A673 (cell line): Measurements from ENCODE around the gene ZKSCAN4. TPM values are rescaled to one million over a fixed set of nuclear protein-coding genes. Genes with fewer than 3 reads are reported as not detected.

Experiments
- BruUV-seq: library from RNA; stranded (reverse); fragments of 400-500 nt; replicated peaks from 2 replicates; lab custom pipeline; 2021; lab: Mats Ljungman, UMichigan
- CTCF ChIA-PET: fragments of 300-600 bp; sonication (Branson Sonifier 250); formaldehyde crosslinking; loops from one replicate; lab custom pipeline; 2022; ENCODE audit warnings: antibody characterized with exemption; lab: Charles Lee
- POLR2A ChIA-PET: fragments of 300-600 bp; sonication (Branson Sonifier 250); formaldehyde crosslinking; loops from one replicate; lab custom pipeline; 2022; ENCODE audit warnings: antibody characterized with exemption; ENCODE audit not compliant: low non-redundant PET; lab: Charles Lee
- DNase-seq: peaks from one replicate; pipeline ENCODE4 v3.0.0-alpha.2; 2015; ENCODE audit warnings: low spot score
- H3K27ac ChIP-seq: fragments of 200-600 bp; sonication (generic); 2 replicates; pipeline ENCODE4 v1.5.1; 2016; ENCODE audit warnings: mixed run types, low read depth, mild to moderate bottlenecking, mixed read lengths, antibody characterized with exemption, low read length; ENCODE audit not compliant: poor library complexity, severe bottlenecking
- H3K27me3 ChIP-seq: fragments of 200-600 bp; sonication (generic); replicated peaks from 2 replicates; pipeline ENCODE4 v1.6.1; 2017; ENCODE audit warnings: mixed run types, low read depth, mild to moderate bottlenecking, mixed read lengths, antibody characterized with exemption, low read length; ENCODE audit not compliant: insufficient read depth, poor library complexity
- H3K36me3 ChIP-seq: fragments of 200-600 bp; sonication (generic); 2 replicates; pipeline ENCODE4 v1.6.1; 2016; ENCODE audit warnings: mixed run types, mild to moderate bottlenecking, mixed read lengths, antibody characterized with exemption, low read length; ENCODE audit not compliant: insufficient read depth, poor library complexity, severe bottlenecking
- H3K4me1 ChIP-seq: fragments of 200-600 bp; sonication (generic); 2 replicates; pipeline ENCODE4 v1.6.1; 2017; ENCODE audit warnings: mixed run types, mild to moderate bottlenecking, mixed read lengths, antibody characterized with exemption, low read length; ENCODE audit not compliant: insufficient read depth, poor library complexity, severe bottlenecking
- H3K4me3 ChIP-seq: fragments of 200-600 bp; sonication (generic); 2 replicates; pipeline ENCODE4 v1.5.1; 2016; ENCODE audit warnings: low read depth, mixed run types, mild to moderate bottlenecking, mixed read lengths, low read length; ENCODE audit not compliant: poor library complexity, severe bottlenecking
- H3K9me3 ChIP-seq: fragments of 200-600 bp; sonication (generic); 2 replicates; pipeline ENCODE4 v1.6.1; 2016; ENCODE audit warnings: mixed run types, low read depth, mild to moderate bottlenecking, mixed read lengths, antibody characterized with exemption, low read length; ENCODE audit not compliant: poor library complexity, severe bottlenecking
- CTCF ChIP-seq: fragments of 300-800, 200-600 bp; sonication (generic); conservative IDR thresholded peaks from 2 replicates; pipeline ENCODE4 v1.5.1; 2017; ENCODE audit warnings: low read depth, mild to moderate bottlenecking, antibody characterized with exemption, low read length, moderate library complexity, mixed read lengths
- EZH2 ChIP-seq: fragments of 200-600 bp; sonication (generic); IDR thresholded peaks from 2 replicates; pipeline ENCODE4 v1.6.1; 2017; ENCODE audit warnings: borderline replicate concordance, low read depth, mild to moderate bottlenecking, mixed read lengths, antibody characterized with exemption, low read length; ENCODE audit not compliant: poor library complexity, severe bottlenecking
- intact Hi-C: fragments of 100-400 bp; cut with micrococcal nuclease; formaldehyde crosslinking; loops from one replicate; pipeline ENCODE4 v1.10.0; 2022; ENCODE audit not compliant: unreplicated experiment
- total RNA-seq: library from RNA; stranded (reverse); gene quantifications from 2 replicates; pipeline ENCODE4 v1.2.3, GENCODE V29; 2021

ZKSCAN4 gene
- total RNA-seq, 1 experiment from 2014 or later, result 6.4 TPM

GRCh38 chr6:28239636-28240035 lies 12.4 kb downstream of the ZKSCAN4 start:
- DNase-seq, result no peak
- Histone ChIP-seq H3K4me1 (no peaks in the 10 kb centered on the region), H3K27ac (no peak overlapping the region), H3K27me3 (no peaks in the 10 kb centered on the region), H3K9me3 (no peaks in the 10 kb centered on the region), H3K4me3 (no peak overlapping the region), H3K36me3 (peaks cover under 1% of the 10 kb centered on the region)
- no peak for TF ChIP-seq EZH2
- TF ChIP-seq CTCF, result no peak
- POLR2A ChIA-PET, result no interaction called here
- CTCF ChIA-PET, result no interaction called here
- intact Hi-C loops, result no loop called here
- BruUV-seq, result no TSS peak

GRCh38 chr6:28235912-28236452 lies 16.1 kb downstream of the ZKSCAN4 start:
- no peaks in the 10 kb centered on the region for H3K36me3 ChIP-seq
- H3K4me3 ChIP-seq, result no peak overlapping the region
- DNase-seq, result no peak
- no peaks in the 10 kb centered on the region for H3K9me3 ChIP-seq
- H3K27me3 ChIP-seq, result no peaks in the 10 kb centered on the region
- H3K4me1 ChIP-seq, result no peaks in the 10 kb centered on the region
- TF ChIP-seq CTCF, result no peak
- TF ChIP-seq EZH2, result no peak
- ChIA-PET POLR2A (no interaction called here), CTCF (no interaction called here)
- no TSS peak for BruUV-seq
- H3K27ac ChIP-seq, result no peak overlapping the region
- intact Hi-C loops, result no loop called here

- no peak overlapping the region for H3K27ac ChIP-seq
- ChIA-PET POLR2A (no interaction called here), CTCF (no interaction called here)
- no peak for DNase-seq
- H3K36me3 ChIP-seq, result peaks cover 18% of the 10 kb centered on the region
- no peaks in the 10 kb centered on the region for H3K4me1 ChIP-seq
- BruUV-seq, result no TSS peak
- H3K9me3 ChIP-seq, result no peaks in the 10 kb centered on the region
- no peak overlapping the region for H3K4me3 ChIP-seq
- no peak for TF ChIP-seq CTCF
- no peak for TF ChIP-seq EZH2
- intact Hi-C loops, result no loop called here
- no peaks in the 10 kb centered on the region for H3K27me3 ChIP-seq
Observed at GRCh38 chr6:28232785-28233184, 19.3 kb downstream of the ZKSCAN4 start.
